Kidney capillary endothelial cell (primary cell): Measurements from ENCODE around the gene SHC2.
"Not testable (repeated sequence)": the region's sequence is repeated elsewhere in the genome, so short reads cannot be mapped to it uniquely, and the experiment has no call there.

Source experiments
- DNase-seq: peaks from one replicate; pipeline ENCODE4 v3.0.0-alpha.2; 2018; ENCODE audit warnings: low spot score

SHC2 gene

DNA sequence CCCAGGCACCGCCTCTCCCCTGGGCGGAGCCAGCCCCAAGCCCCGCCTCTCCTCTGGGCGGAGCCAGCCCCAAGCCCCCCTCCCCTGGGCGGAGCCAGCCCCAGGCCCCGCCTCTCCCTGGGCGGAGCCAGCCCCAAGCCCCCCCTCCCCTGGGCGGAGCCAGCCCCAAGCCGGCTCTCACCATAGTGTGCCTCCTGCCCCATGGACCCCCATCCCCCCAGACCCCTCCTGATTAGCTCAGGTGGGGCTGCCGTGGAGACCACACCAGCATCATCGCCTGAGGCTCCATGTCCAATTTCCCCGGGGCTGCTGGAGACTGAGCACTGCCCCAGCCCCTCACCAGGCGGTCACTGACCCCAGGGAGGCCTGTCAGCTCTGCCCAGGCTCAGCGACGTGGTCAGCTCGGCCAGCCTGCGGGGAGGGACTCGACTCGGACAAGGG, 31.3 kb upstream of the SHC2 start:
- peak; percentile 44 for DNase-seq

DNA sequence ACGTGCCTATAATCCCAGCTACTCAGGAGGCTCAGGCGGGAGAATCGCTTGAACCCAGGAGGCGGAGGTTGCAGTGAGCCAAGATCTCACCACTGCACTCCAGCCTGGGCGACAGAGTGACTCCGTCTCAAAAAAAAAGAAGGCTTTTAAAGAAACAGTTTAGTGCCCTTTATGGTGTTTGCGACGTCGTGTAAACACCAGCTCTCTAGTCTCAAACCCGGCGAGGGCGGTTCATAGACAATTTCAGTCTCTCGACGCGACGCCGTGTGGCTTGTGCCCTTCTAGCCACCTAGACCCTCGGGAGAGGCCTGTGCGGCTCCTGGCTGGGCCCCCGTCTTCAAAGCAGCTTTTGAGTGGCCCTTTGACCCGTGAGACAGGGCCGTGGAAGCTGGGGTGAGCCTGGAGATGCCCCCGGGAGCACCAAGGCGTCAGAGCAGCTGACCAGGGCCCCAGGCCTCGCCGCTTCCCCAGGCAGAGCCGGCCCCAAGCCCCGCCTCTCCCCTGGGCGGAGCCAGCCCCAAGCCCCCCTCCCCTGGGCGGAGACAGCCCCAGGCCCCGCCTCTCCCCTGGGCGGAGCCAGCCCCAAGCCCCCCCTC, 30.4 kb upstream of the SHC2 start:
- DNase-seq, result no peak

DNA sequence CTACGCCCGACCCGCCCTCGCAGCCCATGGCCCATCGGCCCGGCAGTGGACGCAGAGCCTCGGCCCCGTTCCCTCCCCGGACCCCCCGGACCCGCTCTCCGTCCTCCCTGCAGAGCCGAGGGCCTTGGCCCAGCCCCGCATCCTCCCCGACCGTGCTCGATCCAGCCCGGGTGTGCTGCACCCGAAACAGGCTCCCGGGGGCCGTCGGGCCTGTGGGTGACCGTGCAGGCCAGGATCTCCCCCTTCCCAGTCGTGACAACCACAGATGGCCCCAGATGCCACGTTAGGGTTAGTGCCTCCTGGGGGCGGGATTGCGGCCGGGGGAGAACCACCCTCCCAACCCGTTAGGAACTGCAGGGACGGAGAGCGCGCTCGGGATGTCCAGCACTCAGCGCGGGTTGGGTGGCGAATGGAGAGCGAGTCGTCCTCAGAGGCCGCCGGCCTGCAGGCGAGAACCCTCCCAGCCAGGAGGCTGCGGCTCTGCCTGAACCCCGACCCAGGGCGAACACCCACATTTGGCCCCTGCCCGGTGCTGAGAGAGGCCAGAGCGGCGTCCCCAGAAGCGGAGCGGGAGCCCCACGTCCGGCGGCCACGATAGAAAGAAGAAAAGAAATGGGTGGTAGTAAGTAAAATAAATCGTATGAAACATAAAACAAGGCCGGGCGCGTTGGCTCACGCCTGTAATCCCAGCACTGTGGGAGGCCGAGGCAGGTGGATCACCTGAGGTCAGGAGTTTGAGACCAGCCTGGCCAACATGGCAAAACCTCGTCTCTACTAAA, 28.8 kb upstream of the SHC2 start:
- DNase-seq, result no peak

DNA sequence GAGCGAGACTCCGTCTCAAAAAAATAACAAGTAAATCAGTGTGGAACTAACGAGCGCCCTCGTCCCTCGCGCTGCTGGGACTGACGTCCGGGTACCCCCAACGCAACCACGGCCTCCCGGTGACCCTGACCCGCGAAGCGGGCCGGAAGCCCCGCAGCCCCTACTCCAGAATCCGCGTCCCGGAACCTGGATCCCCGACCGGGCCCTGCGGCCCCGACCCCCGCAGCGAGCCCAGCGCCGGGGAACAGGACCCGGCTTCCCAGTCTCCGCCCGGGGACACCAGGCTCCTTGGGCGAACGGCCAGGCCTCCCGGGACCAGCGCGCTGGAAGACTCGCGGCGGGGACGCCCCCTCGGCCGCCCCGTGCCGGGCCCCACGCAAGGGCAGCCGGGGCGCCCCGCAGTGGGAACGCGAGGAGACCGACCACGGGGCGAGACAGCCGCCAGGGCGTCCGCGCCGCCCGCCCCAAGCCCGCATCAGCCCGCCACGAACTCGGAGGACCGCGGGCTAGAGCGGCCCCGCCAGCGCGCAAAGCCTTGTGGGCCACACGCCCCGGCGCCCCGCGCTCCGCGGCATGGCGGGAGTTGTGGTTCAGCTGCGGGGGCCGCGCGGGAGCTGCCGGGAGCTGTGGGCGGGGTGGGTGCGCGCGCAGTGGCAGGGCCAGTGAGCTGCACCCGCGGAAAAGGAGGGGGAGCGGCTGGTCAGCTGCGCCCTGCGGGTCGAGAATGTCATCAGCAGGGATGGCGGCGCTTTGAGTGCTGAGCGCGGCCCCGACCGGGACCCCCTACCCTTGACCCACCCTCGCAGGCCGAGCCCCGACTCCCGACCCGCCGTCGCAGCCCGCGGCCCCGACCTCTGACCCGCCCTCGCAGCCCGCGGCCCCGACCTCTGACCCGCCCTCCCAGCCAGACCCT, 27.9 kb upstream of the SHC2 start:
- DNase-seq, result peak; percentile 91

DNA sequence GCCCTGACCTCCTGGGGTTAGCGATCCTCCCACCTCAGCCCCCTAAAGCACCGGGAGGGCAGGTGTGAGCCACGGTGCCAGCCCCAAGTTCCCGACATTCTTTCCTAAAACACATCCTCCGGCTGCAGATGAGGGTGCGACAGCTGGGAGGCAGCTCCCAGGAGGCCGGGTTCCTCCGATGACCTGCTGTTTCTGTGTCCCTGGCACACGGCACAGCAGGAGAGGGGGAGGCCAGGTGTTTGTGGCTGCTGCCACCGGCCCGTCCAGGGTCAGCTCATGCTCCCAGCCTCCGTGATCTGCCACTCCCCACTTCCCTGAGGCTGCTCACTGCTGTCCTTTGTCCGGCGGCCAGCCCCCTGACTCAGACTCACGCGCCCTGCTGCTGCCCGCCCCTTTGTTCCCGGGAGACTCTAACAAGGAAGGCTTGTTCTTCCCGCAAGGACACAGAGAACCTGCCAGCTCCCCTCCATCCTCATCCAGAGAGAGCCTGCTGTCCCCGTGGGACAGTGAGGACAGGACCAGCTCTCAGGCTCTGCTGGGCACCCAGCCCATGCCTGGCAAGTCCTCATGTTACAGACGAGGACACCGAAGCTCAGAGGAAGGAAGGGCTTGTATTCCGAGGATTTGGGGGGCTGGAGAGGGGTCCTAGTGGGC, 24.9 kb upstream of the SHC2 start:
- no peak for DNase-seq

DNA sequence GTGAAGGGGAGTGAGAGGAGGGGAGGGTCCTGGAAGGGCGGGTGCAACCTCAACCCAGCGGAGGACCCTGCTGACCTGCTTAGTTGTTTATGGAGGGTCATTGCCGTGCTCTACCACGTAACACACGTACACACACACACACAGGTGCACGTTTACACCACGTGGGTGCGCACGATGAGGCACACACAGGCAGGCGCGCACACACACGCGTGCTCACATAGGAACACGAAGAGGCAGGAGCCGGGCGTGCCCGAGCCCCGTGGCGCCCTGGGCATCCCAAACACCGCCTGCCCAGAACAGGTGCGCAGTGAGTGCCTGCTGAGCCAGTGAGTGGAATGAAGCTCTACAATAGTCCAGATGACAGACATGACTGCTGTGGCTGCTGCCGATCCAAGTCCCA, 24.2 kb upstream of the SHC2 start:
- no peak for DNase-seq

DNA sequence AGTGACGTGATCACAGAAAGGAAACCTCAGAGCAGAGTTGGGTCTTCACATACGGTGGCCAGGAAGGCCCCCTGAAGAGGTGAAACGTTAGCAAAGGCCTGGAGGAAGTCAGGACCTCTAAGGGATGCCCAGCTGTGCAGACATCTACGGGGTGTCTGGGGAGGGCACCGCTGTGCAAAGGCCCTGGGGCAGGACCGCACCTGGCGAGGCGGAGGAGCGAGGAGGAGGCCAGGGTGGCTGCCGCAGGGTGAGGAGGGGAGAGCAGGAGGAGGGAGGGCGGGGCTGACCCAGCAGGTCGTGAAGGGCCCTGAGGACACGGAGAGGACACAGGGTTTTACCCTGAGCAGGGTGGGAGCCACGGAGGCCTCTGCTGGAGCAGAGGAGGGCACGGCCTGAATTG, 23.7 kb upstream of the SHC2 start:
- DNase-seq, result no peak

DNA sequence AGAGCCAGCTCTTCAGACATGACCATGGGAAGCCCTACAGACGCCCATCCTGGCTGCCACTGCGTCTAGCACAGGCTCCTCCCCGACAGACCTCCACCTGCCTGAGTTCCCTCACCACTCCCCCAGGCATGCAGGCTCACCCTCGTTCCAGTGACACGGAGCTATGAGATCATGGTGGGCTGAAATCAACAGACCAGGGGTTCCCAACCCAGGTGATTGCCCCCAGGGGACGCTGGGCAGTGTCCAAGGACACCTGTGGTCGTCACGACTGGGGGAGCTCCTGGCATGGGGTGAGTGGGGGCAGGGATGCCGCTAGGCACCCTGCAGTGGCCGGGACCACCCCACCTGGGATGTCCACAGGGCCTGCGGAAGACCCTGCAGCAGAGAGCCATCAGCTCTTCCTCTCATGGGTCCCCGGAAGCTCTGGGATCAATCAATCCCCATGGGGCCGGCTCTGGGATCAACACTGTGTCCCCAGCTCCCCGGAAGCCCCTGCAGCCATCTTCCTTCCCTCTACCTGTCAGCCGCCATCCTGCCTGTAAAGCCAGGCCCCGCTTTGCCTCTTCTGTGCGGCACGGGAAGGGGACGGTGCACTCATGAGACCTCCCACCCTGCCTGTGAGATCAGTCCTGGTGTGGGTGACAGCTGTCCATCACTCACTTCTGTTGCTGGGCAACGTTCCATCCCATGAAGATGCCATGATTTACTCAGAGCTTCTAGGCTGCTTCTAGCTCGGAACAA, 22.7 kb upstream of the SHC2 start:
- no peak for DNase-seq

DNA sequence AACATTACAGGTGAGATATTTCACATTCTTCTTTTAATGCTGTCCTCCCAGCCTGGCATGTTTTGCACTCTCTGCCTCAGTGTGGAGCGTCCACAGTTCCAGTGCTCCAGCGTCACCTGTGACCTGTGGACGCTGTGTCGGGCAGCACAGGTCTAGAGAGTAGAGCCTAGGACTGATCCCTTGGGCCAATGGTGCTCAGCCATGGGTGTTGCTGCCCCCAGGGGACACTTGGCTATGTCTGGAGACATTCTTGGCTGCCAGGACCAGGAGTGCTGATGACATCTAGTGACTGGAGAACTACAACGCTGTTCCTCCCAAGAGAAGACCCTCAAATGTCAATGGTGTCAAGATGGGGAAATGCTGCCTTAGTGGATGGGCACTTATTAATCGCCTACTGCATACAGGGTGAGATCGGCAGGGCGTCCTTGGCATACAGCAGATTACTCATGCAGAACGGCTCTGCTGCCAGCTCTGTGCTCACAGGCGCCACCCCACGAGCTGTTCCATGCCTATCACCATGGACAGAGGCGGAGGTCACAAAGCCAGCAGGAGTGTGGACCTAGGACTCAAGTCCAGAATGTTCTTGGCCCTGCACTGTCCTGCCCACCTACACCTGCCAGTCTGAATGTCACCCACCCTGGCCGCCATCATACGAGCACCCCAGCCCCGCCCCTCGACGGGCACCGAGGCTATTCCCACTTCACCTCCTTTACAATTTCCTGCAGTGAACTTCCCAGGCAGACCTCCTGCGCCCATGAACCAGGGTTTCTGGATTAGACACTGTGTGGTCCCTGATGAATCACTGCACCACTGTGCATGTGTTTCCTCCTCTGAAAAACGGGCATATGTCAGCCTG, 21.6 kb upstream of the SHC2 start:
- no peak for DNase-seq

DNA sequence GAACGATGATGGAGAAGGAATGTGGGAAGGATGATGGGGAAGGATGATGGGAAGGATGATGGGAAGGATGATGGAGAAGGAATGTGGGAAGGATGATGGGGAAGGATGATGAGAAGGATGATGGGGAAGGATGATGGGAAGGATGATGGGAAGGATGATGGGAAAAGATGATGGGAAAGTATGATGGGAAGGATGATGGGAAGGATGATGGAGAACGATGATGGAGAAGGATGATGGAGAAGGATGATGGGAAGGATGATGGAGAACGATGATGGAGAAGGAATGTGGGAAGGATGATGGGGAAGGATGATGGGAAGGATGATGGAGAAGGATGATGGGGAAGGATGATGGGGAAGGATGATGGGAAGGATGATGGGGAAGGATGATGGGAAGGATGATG, 20.3 kb upstream of the SHC2 start:
- DNase-seq, result not testable (repeated sequence)

DNA sequence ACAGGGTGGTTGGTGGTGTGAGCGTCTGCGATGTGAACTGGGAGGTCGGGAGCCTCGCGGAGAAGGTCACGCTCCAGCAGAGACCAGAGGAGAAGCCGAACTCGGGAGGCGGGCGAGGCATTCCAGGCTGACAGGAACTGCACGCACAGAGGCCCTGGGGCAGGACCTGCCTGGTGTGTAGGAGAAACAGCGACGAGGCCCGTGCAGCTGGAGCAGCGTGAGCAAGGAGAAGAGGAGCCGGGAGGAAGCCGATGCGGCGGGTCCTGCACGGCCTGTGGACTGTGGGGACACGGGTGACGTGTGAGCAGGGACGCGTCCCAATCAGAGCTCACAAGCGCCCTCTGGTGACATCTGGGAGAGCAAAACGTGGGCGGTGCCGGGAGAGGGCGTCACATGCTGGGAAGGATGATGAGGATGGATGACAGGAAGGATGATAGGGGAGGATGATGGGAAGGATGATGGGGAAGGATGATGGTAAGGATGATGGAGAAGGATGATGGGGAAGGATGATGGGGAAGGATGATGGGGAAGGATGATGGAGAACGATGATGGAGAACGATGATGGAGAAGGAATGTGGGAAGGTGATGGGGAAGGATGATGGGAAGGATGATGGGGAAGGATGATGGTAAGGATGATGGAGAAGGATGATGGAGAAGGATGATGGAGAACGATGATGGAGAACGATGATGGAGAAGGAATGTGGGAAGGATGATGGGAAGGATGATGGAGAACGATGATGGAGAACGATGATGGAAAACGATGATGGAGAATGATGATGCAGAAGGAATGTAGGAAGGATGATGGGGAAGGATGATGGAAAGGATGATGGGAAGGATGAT, 19.4 kb upstream of the SHC2 start:
- DNase-seq, result peak; percentile 55

DNA sequence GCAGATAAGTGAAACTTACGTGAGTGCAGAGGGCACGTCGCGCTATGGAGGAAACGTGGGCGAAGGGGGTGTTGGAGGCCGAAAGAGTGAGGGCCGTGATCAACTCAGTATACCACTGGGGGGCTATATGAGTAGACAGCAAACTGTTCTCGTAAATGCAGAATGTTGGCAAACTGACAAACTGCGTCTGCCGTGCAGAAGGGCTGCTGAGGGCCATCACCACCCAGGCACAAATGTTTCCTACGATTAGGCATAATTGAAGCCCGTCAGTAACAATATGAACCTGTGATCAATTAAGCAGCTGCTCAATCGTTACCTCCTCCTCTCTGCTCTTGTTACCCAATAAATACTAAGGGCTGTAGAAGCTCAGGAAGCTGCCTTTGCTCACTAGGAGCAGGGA, 18.1 kb upstream of the SHC2 start:
- no peak for DNase-seq

DNA sequence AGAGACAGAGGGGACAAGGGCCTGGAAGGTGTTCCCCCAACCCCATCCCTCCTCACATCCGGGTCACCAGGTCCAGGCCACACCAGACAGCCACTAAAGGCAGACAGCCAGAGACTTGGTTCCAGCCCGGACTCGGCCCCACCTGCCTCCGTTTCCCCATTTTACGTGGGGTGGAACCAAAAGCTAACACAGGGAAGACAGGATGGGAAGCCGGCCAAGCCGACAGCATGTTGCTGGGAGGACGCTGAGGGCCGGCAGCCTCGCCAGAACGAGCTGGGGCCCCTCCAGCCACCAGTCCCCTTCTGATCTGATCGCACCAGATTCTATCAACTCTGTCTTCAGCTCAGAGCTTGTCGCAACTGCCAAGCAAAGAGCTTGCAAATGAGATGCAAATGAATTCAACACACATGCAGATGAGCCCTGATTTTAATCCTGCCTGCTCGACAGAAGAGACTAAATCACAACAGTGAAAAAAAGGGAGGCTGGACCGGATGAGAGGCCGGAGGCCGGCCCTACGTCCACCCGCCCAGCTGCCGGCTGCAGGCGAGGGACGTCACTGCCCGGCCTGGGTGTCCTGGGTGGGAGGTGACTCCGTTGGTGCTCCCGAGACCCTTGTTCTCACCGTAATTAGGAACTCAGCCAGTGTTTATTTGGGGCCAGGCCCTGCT, 17.5 kb upstream of the SHC2 start:
- DNase-seq, result no peak

DNA sequence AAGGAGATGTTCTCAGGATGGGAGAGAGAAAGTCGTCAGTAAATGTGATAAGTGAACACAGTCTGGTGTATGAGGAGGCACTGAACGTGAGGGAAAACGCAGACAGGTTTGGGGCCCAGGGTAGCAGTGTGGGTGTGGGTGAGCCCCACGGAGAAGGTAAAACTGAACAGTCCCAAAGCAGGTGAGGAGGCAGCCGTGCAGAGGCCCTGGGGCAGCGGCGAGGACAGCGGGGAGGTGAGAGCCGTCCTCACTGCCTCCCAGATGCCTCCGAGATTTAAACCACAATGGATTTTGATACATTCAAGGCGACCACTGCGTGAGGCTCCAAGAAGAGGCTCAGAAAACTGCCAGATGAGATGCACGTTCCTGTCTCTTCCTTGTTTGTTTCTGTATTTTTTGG, 14.5 kb upstream of the SHC2 start:
- no peak for DNase-seq

DNA sequence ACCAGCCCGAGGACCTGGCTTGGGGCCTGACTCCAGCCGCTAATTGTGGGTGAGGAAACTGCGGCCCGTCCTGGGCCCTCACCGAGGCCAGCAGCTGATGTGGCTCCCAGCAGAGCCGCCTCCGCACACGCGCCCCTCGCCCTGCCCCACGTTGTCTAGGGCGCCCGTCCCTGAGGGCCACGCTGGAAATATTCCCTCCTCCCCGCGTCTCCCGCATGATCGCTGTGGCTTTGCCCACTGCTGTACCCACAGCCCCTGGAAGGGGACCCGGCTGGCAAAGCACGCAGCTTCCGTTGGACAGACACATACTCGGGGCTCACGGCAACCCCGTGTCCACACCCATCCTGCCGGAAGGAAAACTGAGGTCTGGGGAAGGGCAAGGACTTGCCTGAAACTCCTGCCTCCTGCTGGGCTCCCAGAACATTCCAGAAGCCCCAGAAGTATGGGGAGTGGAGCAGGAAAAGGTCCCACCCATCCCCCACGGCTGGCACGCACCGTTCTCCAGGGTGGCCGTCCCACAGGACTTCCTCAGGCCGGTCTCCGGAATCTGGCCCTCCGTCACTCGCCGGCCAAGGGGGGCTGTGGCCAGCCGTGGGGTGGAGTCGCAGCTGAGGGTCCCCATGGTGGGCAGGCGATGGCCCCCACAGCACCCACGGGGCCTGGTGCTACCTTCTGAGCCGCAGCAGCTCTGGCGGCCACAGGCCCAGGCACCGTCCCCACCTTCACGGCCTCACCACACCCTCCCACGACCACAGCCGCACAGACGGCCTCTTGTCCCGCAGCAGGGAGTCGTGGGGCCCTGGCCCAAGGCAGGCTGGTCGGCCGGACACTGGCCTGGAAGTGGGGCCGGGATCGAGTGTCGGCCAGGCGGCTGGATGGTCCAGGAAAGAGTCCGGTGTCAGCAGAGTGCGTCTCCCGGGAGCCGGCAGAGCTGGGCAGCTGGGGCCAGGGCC, 13.6 kb upstream of the SHC2 start:
- DNase-seq, result no peak

DNA sequence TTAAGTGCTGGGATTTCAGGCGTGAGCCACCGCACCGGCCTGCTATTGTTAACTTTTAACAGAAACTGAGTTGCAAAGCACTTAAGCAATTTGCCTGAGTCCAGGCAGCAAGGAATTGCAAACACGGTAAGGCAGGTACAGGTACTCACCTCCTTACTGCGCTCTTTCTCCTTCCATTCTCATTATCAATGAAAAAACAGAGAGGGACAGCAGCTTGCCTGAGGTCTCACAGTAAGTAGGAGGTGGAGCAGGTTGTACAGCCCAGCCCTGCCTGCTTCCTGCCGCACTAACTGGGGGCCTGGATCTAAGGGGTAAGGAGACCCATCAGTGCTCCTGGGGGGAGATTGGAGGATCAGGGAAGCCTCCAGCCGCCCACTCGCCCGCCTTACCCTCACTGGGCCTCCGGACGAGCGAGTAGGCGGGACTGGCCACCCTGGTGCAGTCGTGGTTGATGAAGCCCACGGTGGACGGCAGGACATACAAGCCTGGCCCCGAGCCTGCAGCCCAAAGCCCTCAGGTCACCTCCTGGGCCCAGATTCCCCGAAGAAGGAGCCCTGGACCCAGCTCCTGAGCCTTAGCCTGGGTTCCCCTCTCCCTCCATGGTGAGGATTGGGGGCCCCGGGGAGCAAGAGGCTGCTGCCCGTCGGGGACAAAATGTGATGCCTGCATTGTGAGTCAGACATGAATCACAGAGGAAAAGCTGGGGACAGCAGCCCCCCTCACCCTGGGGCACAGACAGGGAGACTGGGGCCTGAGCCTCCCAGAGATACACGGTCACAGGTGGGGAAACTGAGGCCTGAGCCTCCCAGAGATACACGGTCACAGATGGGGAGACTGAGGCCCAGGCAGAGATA, 11.4 kb upstream of the SHC2 start:
- DNase-seq, result no peak

DNA sequence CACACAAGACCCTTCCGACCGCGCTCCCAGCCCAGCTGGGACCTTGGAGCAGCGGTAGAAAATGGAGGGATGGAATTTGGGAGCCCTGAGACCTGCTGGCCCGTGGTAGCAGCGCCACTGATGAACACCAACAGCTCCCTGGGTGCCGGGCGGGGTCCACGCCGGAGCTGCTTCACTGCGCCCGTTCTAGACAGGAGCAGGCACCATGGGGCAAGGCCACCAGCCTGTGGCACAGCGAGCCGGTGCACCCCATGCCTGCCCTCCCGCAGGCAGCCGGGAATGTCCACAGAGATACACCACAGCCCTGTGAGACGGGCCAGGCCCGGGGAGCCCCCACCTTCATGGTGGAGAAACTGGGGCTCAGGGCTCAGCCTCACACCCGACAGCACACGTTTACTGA, 9.9 kb upstream of the SHC2 start:
- DNase-seq, result no peak
